ENCODE data around the gene WDR74. TPM values are rescaled to one million over a fixed set of nuclear protein-coding genes. Genes with fewer than 3 reads are reported as not detected.
A peak's percentile ranks its signal among the peaks of the same experiment; 100 is the strongest.

The WDR74 gene
- total and polyA plus RNA-seq, 2 of the 13 experiments (the other 11 are each of a cell fraction or from before 2014, with no cell fraction given) = 77.0 to 83.3 TPM

DNA sequence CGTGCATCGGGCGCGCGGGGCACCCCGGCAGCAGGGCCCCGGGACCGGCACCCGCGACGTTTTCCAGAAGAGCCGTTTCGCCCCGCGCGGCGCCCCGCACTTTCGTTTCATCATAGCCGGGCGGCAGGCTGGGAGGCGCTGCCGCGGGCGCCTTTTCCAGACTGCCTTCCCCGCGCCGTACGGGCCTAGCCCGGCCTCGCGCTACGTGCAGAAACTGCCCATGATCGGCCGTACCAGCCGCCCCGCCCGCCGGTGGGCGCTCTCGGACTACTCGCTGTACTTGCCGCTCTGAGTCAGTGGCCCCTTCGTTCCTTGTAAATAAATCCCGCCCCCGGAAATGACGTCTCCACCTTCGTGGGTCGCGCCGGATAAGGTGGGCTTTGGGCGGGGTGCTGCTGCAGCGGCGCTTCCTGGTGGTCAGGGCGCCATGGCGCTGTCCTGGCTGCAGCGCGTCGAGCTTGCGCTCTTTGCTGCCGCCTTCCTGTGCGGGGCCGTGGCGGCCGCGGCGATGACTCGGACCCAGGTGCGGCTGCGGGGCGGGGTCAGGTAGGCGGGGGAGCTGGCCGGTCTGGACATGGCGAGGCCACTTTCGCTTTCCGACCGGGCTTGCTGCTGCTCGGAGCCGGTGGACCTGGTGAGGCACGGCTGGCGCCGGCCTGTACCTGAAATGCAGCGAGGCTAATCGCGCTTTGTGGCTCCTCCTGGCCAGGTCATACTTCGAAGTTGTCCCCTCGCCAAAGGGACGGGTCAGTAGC lies 52.2 kb downstream of the WDR74 start, which contains the start of gene TMEM179B (continued):
- TF ChIP-seq, protein P1, sequence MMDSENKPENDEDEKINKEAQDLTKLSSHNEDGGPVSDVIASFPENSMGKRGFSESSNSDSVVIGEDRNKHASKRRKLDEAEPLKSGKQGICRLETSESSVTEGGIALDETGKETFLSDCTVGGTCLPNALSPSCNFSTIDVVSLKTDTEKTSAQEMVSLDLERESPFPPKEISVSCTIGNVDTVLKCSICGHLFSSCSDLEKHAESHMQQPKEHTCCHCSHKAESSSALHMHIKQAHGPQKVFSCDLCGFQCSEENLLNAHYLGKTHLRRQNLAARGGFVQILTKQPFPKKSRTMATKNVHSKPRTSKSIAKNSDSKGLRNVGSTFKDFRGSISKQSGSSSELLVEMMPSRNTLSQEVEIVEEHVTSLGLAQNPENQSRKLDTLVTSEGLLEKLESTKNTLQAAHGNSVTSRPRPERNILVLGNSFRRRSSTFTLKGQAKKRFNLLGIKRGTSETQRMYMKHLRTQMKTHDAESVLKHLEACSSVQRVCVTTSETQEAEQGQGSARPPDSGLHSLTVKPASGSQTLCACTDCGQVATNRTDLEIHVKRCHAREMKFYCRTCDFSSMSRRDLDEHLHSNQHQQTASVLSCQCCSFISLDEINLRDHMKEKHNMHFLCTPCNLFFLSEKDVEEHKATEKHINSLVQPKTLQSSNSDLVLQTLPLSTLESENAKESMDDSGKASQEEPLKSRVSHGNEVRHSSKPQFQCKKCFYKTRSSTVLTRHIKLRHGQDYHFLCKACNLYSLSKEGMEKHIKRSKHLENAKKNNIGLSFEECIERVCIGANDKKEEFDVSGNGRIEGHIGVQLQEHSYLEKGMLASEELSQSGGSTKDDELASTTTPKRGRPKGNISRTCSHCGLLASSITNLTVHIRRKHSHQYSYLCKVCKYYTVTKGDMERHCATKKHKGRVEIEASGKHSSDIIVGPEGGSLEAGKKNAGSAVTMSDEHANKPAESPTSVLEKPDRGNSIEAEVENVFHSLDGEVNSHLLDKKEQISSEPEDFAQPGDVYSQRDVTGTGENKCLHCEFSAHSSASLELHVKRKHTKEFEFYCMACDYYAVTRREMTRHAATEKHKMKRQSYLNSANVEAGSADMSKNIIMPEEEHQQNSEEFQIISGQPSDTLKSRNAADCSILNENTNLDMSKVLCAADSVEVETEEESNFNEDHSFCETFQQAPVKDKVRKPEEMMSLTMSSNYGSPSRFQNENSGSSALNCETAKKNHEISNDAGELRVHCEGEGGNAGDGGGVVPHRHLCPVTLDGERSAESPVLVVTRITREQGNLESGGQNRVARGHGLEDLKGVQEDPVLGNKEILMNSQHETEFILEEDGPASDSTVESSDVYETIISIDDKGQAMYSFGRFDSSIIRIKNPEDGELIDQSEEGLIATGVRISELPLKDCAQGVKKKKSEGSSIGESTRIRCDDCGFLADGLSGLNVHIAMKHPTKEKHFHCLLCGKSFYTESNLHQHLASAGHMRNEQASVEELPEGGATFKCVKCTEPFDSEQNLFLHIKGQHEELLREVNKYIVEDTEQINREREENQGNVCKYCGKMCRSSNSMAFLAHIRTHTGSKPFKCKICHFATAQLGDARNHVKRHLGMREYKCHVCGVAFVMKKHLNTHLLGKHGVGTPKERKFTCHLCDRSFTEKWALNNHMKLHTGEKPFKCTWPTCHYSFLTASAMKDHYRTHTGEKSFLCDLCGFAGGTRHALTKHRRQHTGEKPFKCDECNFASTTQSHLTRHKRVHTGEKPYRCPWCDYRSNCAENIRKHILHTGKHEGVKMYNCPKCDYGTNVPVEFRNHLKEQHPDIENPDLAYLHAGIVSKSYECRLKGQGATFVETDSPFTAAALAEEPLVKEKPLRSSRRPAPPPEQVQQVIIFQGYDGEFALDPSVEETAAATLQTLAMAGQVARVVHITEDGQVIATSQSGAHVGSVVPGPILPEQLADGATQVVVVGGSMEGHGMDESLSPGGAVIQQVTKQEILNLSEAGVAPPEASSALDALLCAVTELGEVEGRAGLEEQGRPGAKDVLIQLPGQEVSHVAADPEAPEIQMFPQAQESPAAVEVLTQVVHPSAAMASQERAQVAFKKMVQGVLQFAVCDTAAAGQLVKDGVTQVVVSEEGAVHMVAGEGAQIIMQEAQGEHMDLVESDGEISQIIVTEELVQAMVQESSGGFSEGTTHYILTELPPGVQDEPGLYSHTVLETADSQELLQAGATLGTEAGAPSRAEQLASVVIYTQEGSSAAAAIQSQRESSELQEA (CRISPR knock-in tag; IDR thresholded peaks at IDR 0.05; ENCODE audit: not compliant biosample characterization) = peak; percentile 92
- TF ChIP-seq SNAPC2 (CRISPR knock-in tag; IDR thresholded peaks at IDR 0.05) = peak; percentile 96
- TF ChIP-seq, protein P2, sequence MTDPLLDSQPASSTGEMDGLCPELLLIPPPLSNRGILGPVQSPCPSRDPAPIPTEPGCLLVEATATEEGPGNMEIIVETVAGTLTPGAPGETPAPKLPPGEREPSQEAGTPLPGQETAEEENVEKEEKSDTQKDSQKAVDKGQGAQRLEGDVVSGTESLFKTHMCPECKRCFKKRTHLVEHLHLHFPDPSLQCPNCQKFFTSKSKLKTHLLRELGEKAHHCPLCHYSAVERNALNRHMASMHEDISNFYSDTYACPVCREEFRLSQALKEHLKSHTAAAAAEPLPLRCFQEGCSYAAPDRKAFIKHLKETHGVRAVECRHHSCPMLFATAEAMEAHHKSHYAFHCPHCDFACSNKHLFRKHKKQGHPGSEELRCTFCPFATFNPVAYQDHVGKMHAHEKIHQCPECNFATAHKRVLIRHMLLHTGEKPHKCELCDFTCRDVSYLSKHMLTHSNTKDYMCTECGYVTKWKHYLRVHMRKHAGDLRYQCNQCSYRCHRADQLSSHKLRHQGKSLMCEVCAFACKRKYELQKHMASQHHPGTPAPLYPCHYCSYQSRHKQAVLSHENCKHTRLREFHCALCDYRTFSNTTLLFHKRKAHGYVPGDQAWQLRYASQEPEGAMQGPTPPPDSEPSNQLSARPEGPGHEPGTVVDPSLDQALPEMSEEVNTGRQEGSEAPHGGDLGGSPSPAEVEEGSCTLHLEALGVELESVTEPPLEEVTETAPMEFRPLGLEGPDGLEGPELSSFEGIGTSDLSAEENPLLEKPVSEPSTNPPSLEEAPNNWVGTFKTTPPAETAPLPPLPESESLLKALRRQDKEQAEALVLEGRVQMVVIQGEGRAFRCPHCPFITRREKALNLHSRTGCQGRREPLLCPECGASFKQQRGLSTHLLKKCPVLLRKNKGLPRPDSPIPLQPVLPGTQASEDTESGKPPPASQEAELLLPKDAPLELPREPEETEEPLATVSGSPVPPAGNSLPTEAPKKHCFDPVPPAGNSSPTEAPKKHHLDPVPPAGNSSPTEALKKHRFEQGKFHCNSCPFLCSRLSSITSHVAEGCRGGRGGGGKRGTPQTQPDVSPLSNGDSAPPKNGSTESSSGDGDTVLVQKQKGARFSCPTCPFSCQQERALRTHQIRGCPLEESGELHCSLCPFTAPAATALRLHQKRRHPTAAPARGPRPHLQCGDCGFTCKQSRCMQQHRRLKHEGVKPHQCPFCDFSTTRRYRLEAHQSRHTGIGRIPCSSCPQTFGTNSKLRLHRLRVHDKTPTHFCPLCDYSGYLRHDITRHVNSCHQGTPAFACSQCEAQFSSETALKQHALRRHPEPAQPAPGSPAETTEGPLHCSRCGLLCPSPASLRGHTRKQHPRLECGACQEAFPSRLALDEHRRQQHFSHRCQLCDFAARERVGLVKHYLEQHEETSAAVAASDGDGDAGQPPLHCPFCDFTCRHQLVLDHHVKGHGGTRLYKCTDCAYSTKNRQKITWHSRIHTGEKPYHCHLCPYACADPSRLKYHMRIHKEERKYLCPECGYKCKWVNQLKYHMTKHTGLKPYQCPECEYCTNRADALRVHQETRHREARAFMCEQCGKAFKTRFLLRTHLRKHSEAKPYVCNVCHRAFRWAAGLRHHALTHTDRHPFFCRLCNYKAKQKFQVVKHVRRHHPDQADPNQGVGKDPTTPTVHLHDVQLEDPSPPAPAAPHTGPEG (CRISPR knock-in tag; IDR thresholded peaks at IDR 0.05) = peak; percentile 61; the same call in 1 of the 2 replicates
- TF ChIP-seq, protein P3, sequence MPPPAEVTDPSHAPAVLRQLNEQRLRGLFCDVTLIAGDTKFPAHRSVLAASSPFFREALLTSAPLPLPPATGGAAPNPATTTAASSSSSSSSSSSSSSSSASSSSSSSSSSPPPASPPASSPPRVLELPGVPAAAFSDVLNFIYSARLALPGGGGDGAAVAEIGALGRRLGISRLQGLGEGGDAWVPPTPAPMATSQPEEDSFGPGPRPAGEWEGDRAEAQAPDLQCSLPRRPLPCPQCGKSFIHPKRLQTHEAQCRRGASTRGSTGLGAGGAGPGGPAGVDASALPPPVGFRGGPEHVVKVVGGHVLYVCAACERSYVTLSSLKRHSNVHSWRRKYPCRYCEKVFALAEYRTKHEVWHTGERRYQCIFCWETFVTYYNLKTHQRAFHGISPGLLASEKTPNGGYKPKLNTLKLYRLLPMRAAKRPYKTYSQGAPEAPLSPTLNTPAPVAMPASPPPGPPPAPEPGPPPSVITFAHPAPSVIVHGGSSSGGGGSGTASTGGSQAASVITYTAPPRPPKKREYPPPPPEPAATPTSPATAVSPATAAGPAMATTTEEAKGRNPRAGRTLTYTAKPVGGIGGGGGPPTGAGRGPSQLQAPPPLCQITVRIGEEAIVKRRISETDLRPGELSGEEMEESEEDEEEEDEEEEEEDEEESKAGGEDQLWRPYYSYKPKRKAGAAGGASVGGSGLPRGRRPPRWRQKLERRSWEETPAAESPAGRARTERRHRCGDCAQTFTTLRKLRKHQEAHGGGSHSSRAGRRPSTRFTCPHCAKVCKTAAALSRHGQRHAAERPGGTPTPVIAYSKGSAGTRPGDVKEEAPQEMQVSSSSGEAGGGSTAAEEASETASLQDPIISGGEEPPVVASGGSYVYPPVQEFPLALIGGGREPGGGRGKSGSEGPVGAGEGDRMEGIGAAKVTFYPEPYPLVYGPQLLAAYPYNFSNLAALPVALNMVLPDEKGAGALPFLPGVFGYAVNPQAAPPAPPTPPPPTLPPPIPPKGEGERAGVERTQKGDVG (CRISPR knock-in tag; IDR thresholded peaks at IDR 0.05; ENCODE audit: borderline replicate concordance) = no peak; the same call in 1 of the 2 replicates
- TF ChIP-seq CREM (IDR thresholded peaks at IDR 0.05) = peak; percentile 92
- peak; percentile 50; the same call in 1 of the 2 replicates for TF ChIP-seq CREM (CRISPR knock-in tag; IDR thresholded peaks at IDR 0.05)
- peak; percentile 71 for TF ChIP-seq CBX1 (IDR thresholded peaks at IDR 0.05; ENCODE audit: low read depth)
- peak; percentile 82; the same call in 1 of the 2 replicates for TF ChIP-seq ARHGAP35 (CRISPR knock-in tag; IDR thresholded peaks at IDR 0.05; ENCODE audit: borderline replicate concordance)
- peak; percentile 75 for TF ChIP-seq DR1 (CRISPR knock-in tag; IDR thresholded peaks at IDR 0.05)
- no peak for TF ChIP-seq GLI4 (CRISPR knock-in tag; IDR thresholded peaks at IDR 0.05; ENCODE audit: borderline replicate concordance)

Data from HepG2 (cell line).